ENCODE data around the gene RAPGEF1. TPM values are rescaled to one million over a fixed set of nuclear protein-coding genes. Genes with fewer than 3 reads are reported as not detected.
"Not testable (repeated sequence)": the region's sequence is repeated elsewhere in the genome, so short reads cannot be mapped to it uniquely, and the experiment has no call there.

RAPGEF1 gene
- total RNA-seq, 2 donors from 2014 or later, result 147 to 167 TPM

GRCh38 chr9:131554843-131555351 lies 185.0 kb downstream of the RAPGEF1 start:
- H3K36me3 Mint-ChIP-seq (ENCODE audit: low read depth), result no peaks in the 10 kb centered on the region
- H3K4me3 Mint-ChIP-seq, result no peak overlapping the region
- ATAC-seq (replicated peaks), result no peak
- no peaks in the 10 kb centered on the region for H3K4me1 Mint-ChIP-seq
- H3K27me3 Mint-ChIP-seq, result peaks cover 18% of the 10 kb centered on the region
- no peak overlapping the region for H3K27ac Mint-ChIP-seq
- H3K9me3 Mint-ChIP-seq, result no peaks in the 10 kb centered on the region

GRCh38 chr9:131554087-131554842 lies 185.6 kb downstream of the RAPGEF1 start:
- Mint-ChIP-seq H3K9me3 (no peaks in the 10 kb centered on the region), H3K36me3 (ENCODE audit: low read depth) (no peaks in the 10 kb centered on the region), H3K27ac (no peak overlapping the region), H3K27me3 (peaks cover 23% of the 10 kb centered on the region), H3K4me1 (no peaks in the 10 kb centered on the region), H3K4me3 (no peak overlapping the region)
- ATAC-seq (replicated peaks), result no peak

GRCh38 chr9:131552030-131552429 lies 187.8 kb downstream of the RAPGEF1 start:
- no peak overlapping the region for H3K27ac Mint-ChIP-seq
- peaks cover 6% of the 10 kb centered on the region for H3K36me3 Mint-ChIP-seq (ENCODE audit: low read depth)
- ATAC-seq (replicated peaks), result no peak
- H3K4me3 Mint-ChIP-seq, result no peak overlapping the region
- H3K4me1 Mint-ChIP-seq, result peaks cover 11% of the 10 kb centered on the region
- H3K9me3 Mint-ChIP-seq, result peaks cover 3% of the 10 kb centered on the region
- H3K27me3 Mint-ChIP-seq, result peaks cover 43% of the 10 kb centered on the region

- peaks cover 33% of the 10 kb centered on the region for H3K27me3 Mint-ChIP-seq
- not testable (repeated sequence) for ATAC-seq (replicated peaks); H3K27ac Mint-ChIP-seq
Observed at GRCh38 chr9:131550465-131550864, 189.4 kb downstream of the RAPGEF1 start.

GRCh38 chr9:131549186-131549585 lies 190.7 kb downstream of the RAPGEF1 start:
- peaks cover 29% of the 10 kb centered on the region for H3K27me3 Mint-ChIP-seq
- H3K9me3 Mint-ChIP-seq; H3K36me3 Mint-ChIP-seq (ENCODE audit: low read depth); ATAC-seq (replicated peaks); H3K4me3 Mint-ChIP-seq; H3K27ac Mint-ChIP-seq: not testable (repeated sequence)
- peaks cover 11% of the 10 kb centered on the region for H3K4me1 Mint-ChIP-seq

More at GRCh38 chr9:131550465-131550864, 189.4 kb downstream of the RAPGEF1 start:
- H3K9me3 Mint-ChIP-seq; H3K36me3 Mint-ChIP-seq (ENCODE audit: low read depth); H3K4me3 Mint-ChIP-seq: not testable (repeated sequence)
- H3K4me1 Mint-ChIP-seq, result peaks cover 11% of the 10 kb centered on the region

GRCh38 chr9:131546336-131547084 lies 193.4 kb downstream of the RAPGEF1 start:
- peak; percentile 62 for ATAC-seq (replicated peaks)
- Mint-ChIP-seq H3K9me3 (peaks cover 7% of the 10 kb centered on the region), H3K36me3 (ENCODE audit: low read depth) (peaks cover 6% of the 10 kb centered on the region), H3K4me3 (peak overlapping the region; percentile 39), H3K27me3 (peaks cover 29% of the 10 kb centered on the region), H3K4me1 (peaks cover 11% of the 10 kb centered on the region), H3K27ac (no peak overlapping the region)

GRCh38 chr9:131545786-131546335 lies 194.0 kb downstream of the RAPGEF1 start:
- ATAC-seq (replicated peaks), result no peak
- peaks cover 11% of the 10 kb centered on the region for H3K4me1 Mint-ChIP-seq
- peaks cover 7% of the 10 kb centered on the region for H3K9me3 Mint-ChIP-seq
- peaks cover 29% of the 10 kb centered on the region for H3K27me3 Mint-ChIP-seq
- no peak overlapping the region for H3K27ac Mint-ChIP-seq
- peak overlapping the region; percentile 39 for H3K4me3 Mint-ChIP-seq
- H3K36me3 Mint-ChIP-seq (ENCODE audit: low read depth), result peaks cover 6% of the 10 kb centered on the region

GRCh38 chr9:131545003-131545785 lies 194.7 kb downstream of the RAPGEF1 start, which contains the start of gene PRRT1B:
PRRT1B (plus strand) TSS chr9:131545523; CDS start chr9:131545616, 93 bp downstream.
- Mint-ChIP-seq H3K27me3 (peaks cover 29% of the 10 kb centered on the region), H3K4me1 (peaks cover 16% of the 10 kb centered on the region), H3K36me3 (ENCODE audit: low read depth) (peaks cover 6% of the 10 kb centered on the region), H3K4me3 (peak within 1 kb of the TSS; percentile 39), H3K9me3 (peaks cover 7% of the 10 kb centered on the region), H3K27ac (no peak within 1 kb of the TSS)
- ATAC-seq (replicated peaks), result no peak

- Mint-ChIP-seq H3K27ac (no peak overlapping the region), H3K36me3 (ENCODE audit: low read depth) (no peaks in the 10 kb centered on the region), H3K9me3 (peaks cover 5% of the 10 kb centered on the region), H3K4me3 (no peak overlapping the region), H3K27me3 (peaks cover 11% of the 10 kb centered on the region), H3K4me1 (peaks cover 19% of the 10 kb centered on the region)
- no peak for ATAC-seq (replicated peaks)
Observed at GRCh38 chr9:131543141-131543540, 196.7 kb downstream of the RAPGEF1 start.

GRCh38 chr9:131539223-131539923 lies 200.5 kb downstream of the RAPGEF1 start:
- peak; percentile 48 for ATAC-seq (replicated peaks)
- Mint-ChIP-seq H3K27ac (no peak overlapping the region), H3K4me1 (peaks cover 15% of the 10 kb centered on the region), H3K4me3 (no peak overlapping the region), H3K9me3 (peaks cover 4% of the 10 kb centered on the region), H3K36me3 (ENCODE audit: low read depth) (no peaks in the 10 kb centered on the region), H3K27me3 (no peaks in the 10 kb centered on the region)

GRCh38 chr9:131537946-131538345 lies 201.9 kb downstream of the RAPGEF1 start:
- ATAC-seq (replicated peaks), result no peak
- peaks cover 4% of the 10 kb centered on the region for H3K9me3 Mint-ChIP-seq

GRCh38 chr9:131534721-131535237 lies 205.1 kb downstream of the RAPGEF1 start:
- Mint-ChIP-seq H3K4me1 (peaks cover 11% of the 10 kb centered on the region), H3K36me3 (ENCODE audit: low read depth) (peaks cover 2% of the 10 kb centered on the region), H3K27ac (no peak overlapping the region), H3K27me3 (no peaks in the 10 kb centered on the region), H3K9me3 (no peaks in the 10 kb centered on the region), H3K4me3 (no peak overlapping the region)
- no peak for ATAC-seq (replicated peaks)

More at GRCh38 chr9:131537946-131538345, 201.9 kb downstream of the RAPGEF1 start:
- Mint-ChIP-seq H3K27ac (no peak overlapping the region), H3K4me3 (no peak overlapping the region), H3K4me1 (peaks cover 16% of the 10 kb centered on the region), H3K36me3 (ENCODE audit: low read depth) (no peaks in the 10 kb centered on the region), H3K27me3 (no peaks in the 10 kb centered on the region)

Measured in activated T-helper 17 cell treated with anti-CD3 and anti-CD28 coated beads, Interleukin-2, amount 50 U/mL, for 72 hours (primary cell).